Measurements from ENCODE around the gene KLK12. TPM values are rescaled to one million over a fixed set of nuclear protein-coding genes. Genes with fewer than 3 reads are reported as not detected.

Gene KLK12
- total RNA-seq, 4 donors from 2014 or later: 0.40 to 1.2 (median 0.54) TPM; not detected in 1

DNA sequence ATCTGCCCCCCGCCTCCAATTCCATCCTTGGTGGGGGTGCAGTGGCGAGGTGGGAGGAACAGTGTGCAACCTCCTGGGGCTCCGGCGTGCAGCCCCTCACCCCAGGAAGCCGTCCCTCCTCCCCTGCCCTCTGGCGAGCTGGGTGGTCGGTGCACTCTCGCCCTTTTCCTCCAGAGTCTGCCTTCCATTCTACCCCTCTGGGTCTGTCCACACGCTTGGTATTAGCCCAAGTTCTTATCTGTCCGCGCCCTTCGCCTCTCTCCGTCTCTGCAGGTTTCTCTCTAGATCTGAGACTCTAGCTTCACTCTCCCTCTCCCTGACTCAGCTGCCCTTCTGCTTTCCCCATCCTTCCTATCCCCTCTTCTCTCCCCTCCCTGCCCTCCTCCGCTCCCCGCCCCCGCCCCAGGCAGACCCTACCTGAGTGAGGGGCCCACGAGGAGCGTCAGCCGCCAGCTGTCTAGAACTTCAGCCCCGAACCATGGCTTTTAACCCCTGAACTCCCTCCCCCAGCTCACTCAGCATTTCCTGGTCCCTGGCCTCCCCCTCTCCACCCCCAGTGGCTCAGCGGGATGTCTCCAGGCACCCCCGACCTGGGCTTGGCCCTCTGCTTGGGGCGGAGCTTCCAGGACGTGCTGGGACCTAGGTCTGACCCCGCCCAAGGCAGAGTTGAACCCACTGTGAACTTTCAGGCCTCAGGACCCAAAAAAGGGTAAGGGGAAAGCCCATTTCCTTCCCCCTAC is 30.6 kb upstream of the KLK12 start:
- peaks cover 72% of the 10 kb centered on the region for H3K27me3 ChIP-seq
- H3K27ac ChIP-seq: no peak overlapping the region

DNA sequence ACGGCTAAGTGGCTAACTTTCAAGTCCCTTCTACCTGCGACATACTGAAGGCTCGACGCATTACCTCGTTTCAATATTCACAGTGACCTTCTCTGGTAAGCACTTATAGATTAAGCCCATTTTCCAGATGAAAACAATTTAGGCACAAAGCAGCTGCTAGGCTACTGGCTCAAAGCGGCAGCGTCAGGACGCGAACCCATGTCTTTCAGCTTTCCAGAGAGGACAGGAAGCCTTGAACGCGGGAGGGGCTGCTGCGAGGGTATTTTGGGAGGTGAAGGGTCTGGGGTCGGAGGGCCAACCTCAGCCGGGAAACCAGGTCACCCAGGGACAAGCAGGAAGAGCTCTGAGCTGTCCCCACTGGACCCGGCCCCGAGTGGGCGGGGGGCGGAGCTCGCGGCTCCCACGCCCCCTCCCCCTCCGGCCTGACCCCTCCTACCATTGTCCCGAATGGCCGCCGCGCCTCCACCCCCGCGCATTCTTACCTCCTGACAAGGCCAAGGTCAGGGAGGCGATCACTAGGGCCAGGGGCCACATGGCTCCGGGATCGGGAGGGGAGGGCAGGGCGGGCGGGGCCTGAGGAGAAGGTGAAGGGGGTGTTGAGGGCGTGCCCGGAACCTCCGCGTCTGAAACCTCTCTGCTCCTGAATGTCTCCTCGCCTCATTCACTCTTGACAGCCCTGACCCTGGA is 29.9 kb upstream of the KLK12 start, which contains the start of gene KLK13:
Gene KLK13, minus strand, starts transcription at position 559 of the 687 bp plus-strand sequence. Its CDS starts 25 bp downstream, at position 534.
- no peak for ATAC-seq

More for the DNA sequence above, 30.6 kb upstream of the KLK12 start:
- 1 to 11% methylated on average over 8 to 13 of the region's 25 CpGs for WGBS, 2 donors (ENCODE audit: low coverage in 1 of 2)
- peak overlapping the region in 1 of 2 donors; percentile 28 for H3K4me3 ChIP-seq
- peaks cover 0 to 9% (median 0%) of the 10 kb centered on the region in 3 donors for H3K4me1 ChIP-seq
- no peaks in the 10 kb centered on the region for H3K36me3 ChIP-seq
- no peaks in the 10 kb centered on the region for H3K9me3 ChIP-seq
- ATAC-seq: no peak
- no peak for TF ChIP-seq POLR2A (IDR thresholded peaks at IDR 0.05)
- no peak for TF ChIP-seq POLR2AphosphoS5 (IDR thresholded peaks at IDR 0.05)
- TF ChIP-seq, protein P1, sequence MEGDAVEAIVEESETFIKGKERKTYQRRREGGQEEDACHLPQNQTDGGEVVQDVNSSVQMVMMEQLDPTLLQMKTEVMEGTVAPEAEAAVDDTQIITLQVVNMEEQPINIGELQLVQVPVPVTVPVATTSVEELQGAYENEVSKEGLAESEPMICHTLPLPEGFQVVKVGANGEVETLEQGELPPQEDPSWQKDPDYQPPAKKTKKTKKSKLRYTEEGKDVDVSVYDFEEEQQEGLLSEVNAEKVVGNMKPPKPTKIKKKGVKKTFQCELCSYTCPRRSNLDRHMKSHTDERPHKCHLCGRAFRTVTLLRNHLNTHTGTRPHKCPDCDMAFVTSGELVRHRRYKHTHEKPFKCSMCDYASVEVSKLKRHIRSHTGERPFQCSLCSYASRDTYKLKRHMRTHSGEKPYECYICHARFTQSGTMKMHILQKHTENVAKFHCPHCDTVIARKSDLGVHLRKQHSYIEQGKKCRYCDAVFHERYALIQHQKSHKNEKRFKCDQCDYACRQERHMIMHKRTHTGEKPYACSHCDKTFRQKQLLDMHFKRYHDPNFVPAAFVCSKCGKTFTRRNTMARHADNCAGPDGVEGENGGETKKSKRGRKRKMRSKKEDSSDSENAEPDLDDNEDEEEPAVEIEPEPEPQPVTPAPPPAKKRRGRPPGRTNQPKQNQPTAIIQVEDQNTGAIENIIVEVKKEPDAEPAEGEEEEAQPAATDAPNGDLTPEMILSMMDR (IDR thresholded peaks at IDR 0.05): no peak
- no peak for TF ChIP-seq EP300 (IDR thresholded peaks at IDR 0.05)

DNA sequence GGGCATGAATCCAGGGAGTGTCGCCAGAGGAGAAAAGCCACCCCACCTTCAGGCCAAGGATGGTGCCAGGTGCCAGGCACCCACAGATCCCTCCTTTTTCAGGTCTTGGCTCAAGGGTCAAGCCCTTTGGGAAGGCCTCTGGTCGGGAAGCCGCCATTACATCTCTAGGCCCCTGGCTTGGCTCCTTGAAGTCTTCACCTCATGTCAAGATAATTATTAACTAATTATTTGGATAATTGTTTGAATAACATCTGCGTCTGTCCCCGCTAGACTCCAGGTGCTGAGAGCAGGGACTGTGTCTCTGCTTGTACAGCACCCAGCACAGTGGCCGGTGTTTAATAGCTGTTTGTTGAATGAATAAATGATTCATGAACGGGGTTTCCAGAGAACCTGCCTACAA is 28.9 kb upstream of the KLK12 start:
- TF ChIP-seq, protein P1 (IDR thresholded peaks at IDR 0.05): no peak
- no peak for TF ChIP-seq POLR2A (IDR thresholded peaks at IDR 0.05)
- no peak for TF ChIP-seq POLR2AphosphoS5 (IDR thresholded peaks at IDR 0.05)
- no peak for ATAC-seq
- peaks cover 0 to 9% (median 0%) of the 10 kb centered on the region in 3 donors for H3K4me1 ChIP-seq
- 86 to 90% methylated on average over 3 to 6 of the region's 7 CpGs for WGBS, 2 donors (ENCODE audit: low coverage in 1 of 2)
- no peak overlapping the region for H3K4me3 ChIP-seq
- no peaks in the 10 kb centered on the region for H3K9me3 ChIP-seq
- H3K27me3 ChIP-seq: peaks cover 78% of the 10 kb centered on the region
- no peaks in the 10 kb centered on the region for H3K36me3 ChIP-seq
- no peak overlapping the region for H3K27ac ChIP-seq

More for the DNA sequence above, 29.9 kb upstream of the KLK12 start, which contains the start of gene KLK13:
- Histone ChIP-seq H3K27me3 (peaks cover 79% of the 10 kb centered on the region), H3K4me3 (peak within 1 kb of the TSS in 1 of 2 donors; percentile 28), H3K27ac (no peak within 1 kb of the TSS), H3K9me3 (no peaks in the 10 kb centered on the region), H3K4me1 (peaks cover 0 to 9% (median 0%) of the 10 kb centered on the region in 3 donors), H3K36me3 (no peaks in the 10 kb centered on the region)
- TF ChIP-seq POLR2AphosphoS5 (IDR thresholded peaks at IDR 0.05): no peak
- TF ChIP-seq, protein P1 (IDR thresholded peaks at IDR 0.05): no peak
- no peak for TF ChIP-seq EP300 (IDR thresholded peaks at IDR 0.05)
- no peak for TF ChIP-seq POLR2A (IDR thresholded peaks at IDR 0.05)
- 36% methylated on average over 11 of the region's 38 CpGs; no CpG with 5 or more reads in 1 of the 2 donors for WGBS, 2 donors (ENCODE audit: low coverage in 1 of 2)

DNA sequence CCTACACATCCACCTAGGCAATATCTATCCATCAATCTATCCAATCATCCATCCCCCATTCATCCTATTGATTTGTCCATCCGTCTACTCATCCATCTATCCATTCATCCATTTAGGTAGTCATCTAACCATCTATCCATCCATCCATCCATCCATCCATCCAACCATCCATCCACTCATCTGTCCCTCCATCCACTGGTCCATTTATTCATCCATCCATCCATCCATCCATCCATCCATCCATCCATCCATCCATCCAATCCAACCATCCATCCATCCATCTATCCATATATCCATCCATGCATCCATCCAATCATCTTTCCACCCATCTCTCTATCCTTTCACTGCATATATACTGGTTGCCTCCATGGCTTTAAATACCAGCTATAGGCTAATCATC is 26.2 kb upstream of the KLK12 start:
- H3K36me3 ChIP-seq: no peaks in the 10 kb centered on the region
- H3K27me3 ChIP-seq: peaks cover 58% of the 10 kb centered on the region
- TF ChIP-seq, protein P1 (IDR thresholded peaks at IDR 0.05): no peak
- TF ChIP-seq EP300 (IDR thresholded peaks at IDR 0.05) (no peak), POLR2A (IDR thresholded peaks at IDR 0.05) (no peak), POLR2AphosphoS5 (IDR thresholded peaks at IDR 0.05) (no peak)
- H3K4me3 ChIP-seq: no peak overlapping the region
- 0% methylated on average over 1 of the region's 1 CpG for WGBS, 2 donors (ENCODE audit: low coverage in 1 of 2)
- no peak overlapping the region for H3K27ac ChIP-seq
- peaks cover 0 to 9% (median 0%) of the 10 kb centered on the region in 3 donors for H3K4me1 ChIP-seq
- ATAC-seq: no peak
- no peaks in the 10 kb centered on the region for H3K9me3 ChIP-seq

All from gastroesophageal sphincter (tissue), 4 donors.